DND-41 (cell line): ENCODE data around the gene ZNF253.
"Not testable (repeated sequence)": the region's sequence is repeated elsewhere in the genome, so short reads cannot be mapped to it uniquely, and the experiment has no call there.

ENCODE experiments used
- ATAC-seq: fragments of 200-7000 bp; cut with Tn5 transposase; 3 replicates; pipeline ENCODE4 v1.9.1; 2021; ENCODE audit warnings: low read depth; ENCODE audit not compliant: insufficient read depth
- DNase-seq: peaks from one replicate; pipeline ENCODE4 v3.0.0-alpha.2; 2020
- H2AFZ ChIP-seq: 2 replicates; pipeline ENCODE4 v1.6.0; 2012; ENCODE audit warnings: low read depth, low read length
- H3K27ac ChIP-seq: 2 replicates; pipeline ENCODE4 v1.5.1; 2012; ENCODE audit warnings: low read length, inconsistent platforms
- H3K27me3 ChIP-seq: fragments of 200-600 bp; sonication (generic); 2 replicates; pipeline ENCODE4 v1.6.0; 2012; ENCODE audit warnings: low read length, mild to moderate bottlenecking, inconsistent platforms; ENCODE audit not compliant: insufficient read depth, poor library complexity
- H3K36me3 ChIP-seq: 2 replicates; pipeline ENCODE4 v1.5.1; 2012; ENCODE audit warnings: low read length, inconsistent platforms; ENCODE audit not compliant: insufficient read depth
- H3K4me1 ChIP-seq: 2 replicates; pipeline ENCODE4 v1.5.1; 2012; ENCODE audit warnings: mild to moderate bottlenecking, low read length; ENCODE audit not compliant: insufficient read depth
- H3K4me2 ChIP-seq: 2 replicates; pipeline ENCODE4 v1.6.0; 2012; ENCODE audit warnings: mild to moderate bottlenecking, moderate library complexity, low read length, inconsistent platforms; ENCODE audit not compliant: insufficient read depth
- H3K4me3 ChIP-seq, 2 experiments: fragments of 200-600 bp in 1 of 2; shearing (Covaris generic) in 1 of 2; 2 replicates each; pipeline ENCODE4 v1.5.1; 2012 to 2016; ENCODE audit warnings: inconsistent platforms in 2 of 2, low read length in 2 of 2, mild to moderate bottlenecking in 2 of 2, low read depth in 1 of 2, moderate library complexity in 1 of 2
- H3K79me2 ChIP-seq: 2 replicates; pipeline ENCODE4 v1.6.0; 2012; ENCODE audit warnings: low read length, inconsistent platforms; ENCODE audit not compliant: insufficient read depth
- H3K9ac ChIP-seq: 2 replicates; pipeline ENCODE4 v1.6.0; 2012; ENCODE audit warnings: low read depth, mild to moderate bottlenecking, inconsistent platforms, low read length, moderate library complexity
- H3K9me3 ChIP-seq: 2 replicates; pipeline ENCODE4 v1.5.1; 2012; ENCODE audit warnings: low read length, moderate library complexity, mild to moderate bottlenecking, inconsistent platforms; ENCODE audit not compliant: insufficient read depth, severe bottlenecking
- H4K20me1 ChIP-seq: 2 replicates; pipeline ENCODE4 v1.6.0; 2012; ENCODE audit warnings: low read length; ENCODE audit not compliant: insufficient read depth
- EZH2 ChIP-seq: IDR thresholded peaks from 3 replicates; pipeline ENCODE4 v1.6.1; 2012; ENCODE audit warnings: borderline replicate concordance, low read depth, mild to moderate bottlenecking, moderate library complexity, low read length, inconsistent platforms; ENCODE audit not compliant: severe bottlenecking
- TF ChIP-seq, protein P1 (sequence below): IDR thresholded peaks from 2 replicates; pipeline ENCODE4 v1.5.1; 2012; ENCODE audit warnings: borderline replicate concordance, low read length, moderate library complexity, mild to moderate bottlenecking; ENCODE audit not compliant: poor library complexity, severe bottlenecking; ENCODE audit errors: extremely low read depth

ZNF253 gene

DNA sequence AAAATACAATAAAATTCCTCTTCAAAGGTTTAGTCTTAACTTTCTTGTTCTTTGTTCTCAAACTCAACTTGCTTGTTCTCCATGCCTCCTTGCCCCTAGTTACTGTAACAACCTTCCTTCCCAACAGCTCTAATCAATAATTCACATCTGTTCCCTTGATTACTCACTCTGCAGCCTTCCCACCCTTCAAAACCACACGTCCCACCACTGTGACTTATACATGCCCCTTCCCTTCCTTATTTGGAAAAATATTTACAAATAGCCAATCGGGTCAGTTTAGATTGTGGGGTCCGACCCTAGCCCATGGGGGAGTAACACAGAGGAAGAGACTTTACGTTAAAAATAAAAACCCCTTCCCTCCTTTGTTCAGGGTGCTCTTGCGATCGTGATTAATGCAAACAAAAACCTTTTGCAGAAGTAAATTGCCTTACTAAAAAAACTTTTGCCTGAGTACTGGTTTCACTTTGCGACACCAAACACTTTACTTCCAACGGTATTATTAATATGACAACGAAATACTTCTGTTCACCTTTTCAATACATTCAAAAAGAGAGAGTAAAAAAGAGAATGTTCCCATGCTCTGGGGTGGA is 34.6 kb downstream of the ZNF253 start:
- peak; percentile 62 for DNase-seq
- TF ChIP-seq, protein P1, sequence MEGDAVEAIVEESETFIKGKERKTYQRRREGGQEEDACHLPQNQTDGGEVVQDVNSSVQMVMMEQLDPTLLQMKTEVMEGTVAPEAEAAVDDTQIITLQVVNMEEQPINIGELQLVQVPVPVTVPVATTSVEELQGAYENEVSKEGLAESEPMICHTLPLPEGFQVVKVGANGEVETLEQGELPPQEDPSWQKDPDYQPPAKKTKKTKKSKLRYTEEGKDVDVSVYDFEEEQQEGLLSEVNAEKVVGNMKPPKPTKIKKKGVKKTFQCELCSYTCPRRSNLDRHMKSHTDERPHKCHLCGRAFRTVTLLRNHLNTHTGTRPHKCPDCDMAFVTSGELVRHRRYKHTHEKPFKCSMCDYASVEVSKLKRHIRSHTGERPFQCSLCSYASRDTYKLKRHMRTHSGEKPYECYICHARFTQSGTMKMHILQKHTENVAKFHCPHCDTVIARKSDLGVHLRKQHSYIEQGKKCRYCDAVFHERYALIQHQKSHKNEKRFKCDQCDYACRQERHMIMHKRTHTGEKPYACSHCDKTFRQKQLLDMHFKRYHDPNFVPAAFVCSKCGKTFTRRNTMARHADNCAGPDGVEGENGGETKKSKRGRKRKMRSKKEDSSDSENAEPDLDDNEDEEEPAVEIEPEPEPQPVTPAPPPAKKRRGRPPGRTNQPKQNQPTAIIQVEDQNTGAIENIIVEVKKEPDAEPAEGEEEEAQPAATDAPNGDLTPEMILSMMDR = no peak
- TF ChIP-seq EZH2 = no peak
- peak overlapping the region; percentile 96 for H3K27ac ChIP-seq
- H3K9ac ChIP-seq = peak overlapping the region; percentile 93
- peaks cover 33% of the 10 kb centered on the region for H3K36me3 ChIP-seq
- H3K4me3 ChIP-seq = peak overlapping the region; percentile 84 to 94
- H3K4me1 ChIP-seq = peaks cover 55% of the 10 kb centered on the region
- H3K27me3 ChIP-seq = no peaks in the 10 kb centered on the region
- peak; percentile 44 for ATAC-seq
- H3K79me2 ChIP-seq = peaks cover 49% of the 10 kb centered on the region
- H3K9me3 ChIP-seq = peaks cover 11% of the 10 kb centered on the region
- H2AFZ ChIP-seq = peak overlapping the region; percentile 73
- peaks cover 12% of the 10 kb centered on the region for H4K20me1 ChIP-seq
- peak overlapping the region; percentile 74 for H3K4me2 ChIP-seq

DNA sequence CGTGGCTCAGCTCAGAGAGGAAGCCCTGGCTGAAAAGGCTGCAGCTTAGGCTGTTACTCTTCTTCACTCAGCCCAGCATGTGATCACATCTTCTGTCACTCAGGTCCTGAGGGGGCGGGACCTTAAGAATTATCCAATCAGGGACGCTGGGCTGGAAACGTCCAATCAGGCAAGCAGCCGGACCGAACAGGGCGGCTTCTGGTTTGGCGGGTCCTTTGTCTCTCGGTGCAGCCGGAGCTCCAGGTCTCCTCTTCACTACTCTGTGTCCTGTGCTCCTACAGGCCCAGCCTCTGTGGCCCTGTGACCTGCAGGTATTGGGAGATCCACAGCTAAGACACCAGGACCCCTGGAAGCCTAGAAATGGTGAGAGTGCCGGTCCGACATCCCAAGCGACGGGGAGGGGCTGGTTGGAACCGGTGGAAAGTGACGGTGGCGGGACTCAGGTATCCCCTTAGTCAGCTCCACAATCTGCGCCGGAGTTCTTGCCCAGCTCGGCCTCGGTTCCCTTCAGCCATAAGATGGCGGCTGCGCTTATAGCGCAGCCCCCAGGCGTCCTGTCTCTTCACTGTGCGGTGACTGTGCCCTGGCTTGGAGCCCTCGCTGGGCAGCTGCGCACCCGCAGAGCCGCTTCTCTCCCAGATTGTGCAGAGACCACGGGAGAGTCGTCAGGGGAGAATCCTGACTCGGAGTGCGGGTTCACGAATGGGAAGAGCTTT is 35.2 kb downstream of the ZNF253 start, which contains the start of gene ZNF93:
TSS of gene ZNF93 (plus strand) at position 218 of the 716 bp plus-strand sequence. CDS start at position 361, 143 bp downstream.
- Histone ChIP-seq H3K9me3 (peaks cover 13% of the 10 kb centered on the region), H3K4me3 (peak within 1 kb of the TSS; percentile 84 to 94), H4K20me1 (peaks cover 16% of the 10 kb centered on the region), H3K27me3 (no peaks in the 10 kb centered on the region), H3K9ac (peak within 1 kb of the TSS; percentile 93), H3K27ac (peak within 1 kb of the TSS; percentile 96), H3K36me3 (peaks cover 40% of the 10 kb centered on the region), H3K4me1 (peaks cover 61% of the 10 kb centered on the region), H3K4me2 (peak within 1 kb of the TSS; percentile 74), H2AFZ (peak within 1 kb of the TSS; percentile 83), H3K79me2 (peaks cover 55% of the 10 kb centered on the region)
- TF ChIP-seq EZH2 = no peak
- TF ChIP-seq, protein P1 = no peak
- ATAC-seq (peak; percentile 89), DNase-seq (peak; percentile 97)

DNA sequence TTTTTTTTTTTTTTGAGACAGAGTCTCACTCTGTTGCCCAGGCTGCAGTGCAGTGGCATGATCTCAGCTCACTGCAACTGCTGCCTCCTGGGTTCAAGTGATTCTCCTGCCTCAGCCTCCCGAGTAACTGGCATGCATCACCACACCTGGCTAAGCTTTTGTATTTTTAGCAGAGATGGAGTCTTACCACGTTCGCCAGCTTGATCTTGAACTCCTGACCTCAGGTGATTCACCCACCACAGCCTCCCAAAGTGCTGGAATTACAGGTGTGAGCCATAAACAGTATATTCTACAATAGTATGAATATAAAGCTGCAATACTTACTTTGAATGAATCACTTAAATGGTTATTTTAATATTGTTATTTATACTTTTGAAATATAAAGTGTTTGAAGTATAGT is 41.9 kb downstream of the ZNF253 start:
- peaks cover 32% of the 10 kb centered on the region for H3K4me1 ChIP-seq
- ATAC-seq, DNase-seq, H3K4me3 ChIP-seq, H3K27ac ChIP-seq, H3K4me2 ChIP-seq, H4K20me1 ChIP-seq, H2AFZ ChIP-seq, H3K9ac ChIP-seq, H3K27me3 ChIP-seq: not testable (repeated sequence)
- peaks cover 100% of the 10 kb centered on the region for H3K79me2 ChIP-seq
- peaks cover 51% of the 10 kb centered on the region for H3K9me3 ChIP-seq
- H3K36me3 ChIP-seq = peaks cover 91% of the 10 kb centered on the region

DNA sequence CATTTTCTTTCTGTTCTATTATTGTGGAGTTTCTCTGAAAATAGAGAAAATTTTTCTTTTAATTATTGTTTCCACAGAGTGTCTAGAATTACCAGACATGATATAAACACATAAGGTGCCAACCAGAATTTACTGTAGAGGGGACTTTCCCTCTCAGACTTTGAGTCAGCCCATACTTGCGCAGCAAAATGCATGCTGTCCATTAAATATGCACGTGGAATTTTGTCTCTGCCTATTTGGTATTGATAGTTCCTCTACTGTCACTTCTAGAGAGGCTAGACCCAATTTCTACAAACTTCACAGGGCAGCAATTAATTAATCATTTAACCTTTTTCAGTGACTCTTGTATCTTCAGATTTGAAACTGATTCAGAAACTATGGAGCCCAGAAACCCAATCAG is 44.0 kb downstream of the ZNF253 start:
- H3K27ac ChIP-seq = no peak overlapping the region
- DNase-seq (no peak), ATAC-seq (no peak)
- peaks cover 95% of the 10 kb centered on the region for H3K36me3 ChIP-seq
- H3K9me3 ChIP-seq = peaks cover 59% of the 10 kb centered on the region
- no peak overlapping the region for H2AFZ ChIP-seq
- no peak overlapping the region for H3K4me2 ChIP-seq
- H3K4me3 ChIP-seq = no peak overlapping the region
- peaks cover 100% of the 10 kb centered on the region for H3K79me2 ChIP-seq
- no peak overlapping the region for H3K9ac ChIP-seq
- peaks cover 13% of the 10 kb centered on the region for H3K4me1 ChIP-seq
- no peaks in the 10 kb centered on the region for H3K27me3 ChIP-seq
- TF ChIP-seq EZH2 = no peak
- TF ChIP-seq, protein P1 = no peak
- peaks cover 6% of the 10 kb centered on the region; the same call in 1 of the 2 replicates for H4K20me1 ChIP-seq
